SK-N-SH (cell line): ENCODE data around the gene TMEM266.

Experiments used
- CTCF ChIP-seq: fragments of 200-600 bp; sonication (generic); IDR thresholded peaks from 2 replicates; pipeline ENCODE4 v1.6.1; 2017; ENCODE audit warnings: antibody characterized with exemption, mild to moderate bottlenecking, moderate library complexity
- EZH2phosphoT487 ChIP-seq: fragments of 200-600 bp; sonication (generic); IDR thresholded peaks from 2 replicates; pipeline ENCODE4 v1.6.1; 2017; ENCODE audit warnings: low read depth, mixed run types, mild to moderate bottlenecking, antibody characterized with exemption, moderate library complexity, borderline replicate concordance
- MAX ChIP-seq: IDR thresholded peaks from 2 replicates; pipeline ENCODE4 v1.4.0; 2012; ENCODE audit warnings: low read depth
- SIN3A ChIP-seq: IDR thresholded peaks from 2 replicates; pipeline ENCODE4 v1.6.1; 2012; ENCODE audit warnings: low read depth, mild to moderate bottlenecking, low read length, moderate library complexity, borderline replicate concordance

GRCh38 chr15:76198456-76199105 lies 138.8 kb downstream of the TMEM266 start:
- no peak for TF ChIP-seq CTCF
- TF ChIP-seq EZH2phosphoT487: no peak
- TF ChIP-seq SIN3A: no peak
- TF ChIP-seq MAX: no peak
